Left lung (tissue), 10 donors: Measurements from ENCODE around the gene THEMIS. TPM values are rescaled to one million over a fixed set of nuclear protein-coding genes. Genes with fewer than 3 reads are reported as not detected.

Source experiments
- ATAC-seq: fragments of 200-7000 bp; cut with Tn5 transposase; one replicate; pipeline ENCODE4 v1.9.1; 2020; ENCODE audit warnings: moderate library complexity
- DNase-seq, 4 donors: peaks; one replicate each; pipeline ENCODE4 v3.0.0-alpha.2; 2013 to 2020
- H3K27ac ChIP-seq, 2 donors: fragments of 200-600 bp; sonication (generic) in 1 of 2; one replicate each; pipeline versions ENCODE4 v1.5.0 to v1.8.0; 2020 to 2021
- H3K27me3 ChIP-seq, 2 donors: fragments of 200-600 bp; sonication (generic) in 1 of 2; one replicate each; pipeline versions ENCODE4 v1.5.0 to v1.8.0; 2020 to 2021
- H3K36me3 ChIP-seq, 2 donors: fragments of 200-600 bp; sonication (generic) in 1 of 2; one replicate each; pipeline versions ENCODE4 v1.5.0 to v1.8.0; 2020 to 2021
- H3K4me1 ChIP-seq, 2 donors: fragments of 200-600 bp; one replicate each; pipeline ENCODE4 v1.8.0; 2021
- H3K4me3 ChIP-seq, 2 donors: fragments of 200-600 bp; sonication (generic) in 1 of 2; one replicate each; pipeline versions ENCODE4 v1.5.0 to v1.8.0; 2020 to 2021; ENCODE audit warnings: mild to moderate bottlenecking in 1 of 2
- H3K9me3 ChIP-seq, 2 donors: fragments of 200-600 bp; sonication (generic) in 1 of 2; one replicate each; pipeline versions ENCODE4 v1.5.0 to v1.8.0; 2020 to 2021
- intact Hi-C, 2 donors: fragments of 100-400 bp; cut with DNase I; formaldehyde crosslinking; loops; one replicate each; pipeline versions ENCODE4 v1.11.2 to v1.14.2; 2022
- polyA plus RNA-seq, 6 donors: library from polyadenylated mRNA; unstranded; fragments of 120-200 nt; gene quantifications; one replicate each; pipeline ENCODE4 v1.2.1, GENCODE V29; 2013; ENCODE audit not compliant: insufficient read length in 6 of 6
- total RNA-seq, 2 donors: library from RNA; stranded (reverse); fragmentation: NEBNext Ultra II Directional; extraction: Animal tissue kit (Norgen Biotek cat#: 25700); gene quantifications; one replicate each; pipeline ENCODE4 v1.2.1, GENCODE V29; 2021
- TF ChIP-seq, protein P1 (sequence below), 2 donors: fragments of 200-600 bp; sonication (generic) in 1 of 2; IDR thresholded peaks; one replicate each; pipeline versions ENCODE4 v1.5.0 to v1.8.0; 2021; ENCODE audit warnings: antibody characterized with exemption in 2 of 2
- donor health status: DM: no; HTN: yes; CAD: no.
- donor health status: DM: no; HTN: no; CAD: no.

THEMIS gene
- total and polyA plus RNA-seq, 8 donors, result 0.08 to 2.6 (median 0.20) TPM

DNA sequence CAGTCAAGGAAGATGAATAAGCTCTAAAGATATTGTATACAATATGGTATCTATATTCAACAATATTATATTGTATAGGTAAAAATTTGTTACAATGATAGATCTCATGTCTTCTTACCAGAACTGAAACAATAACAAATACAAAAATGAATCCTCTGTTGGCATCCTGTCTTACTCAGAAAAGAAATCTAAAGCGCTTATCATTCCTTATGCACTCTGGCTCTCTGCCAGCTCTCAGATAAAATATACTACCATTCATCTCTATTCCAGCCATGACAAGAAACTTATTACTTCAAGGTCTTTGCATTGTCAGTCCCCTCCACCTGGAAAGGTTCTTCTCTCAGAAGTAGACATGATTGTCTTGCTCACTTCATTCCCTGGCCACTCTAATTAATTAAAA, 138.6 kb downstream of the THEMIS start:
- Histone ChIP-seq H3K27me3 (no peaks in the 10 kb centered on the region), H3K36me3 (no peaks in the 10 kb centered on the region), H3K27ac (no peak overlapping the region), H3K4me1 (no peaks in the 10 kb centered on the region), H3K9me3 (no peaks in the 10 kb centered on the region), H3K4me3 (no peak overlapping the region)
- intact Hi-C loops, result no loop called here
- ATAC-seq, result no peak
- DNase-seq, result no peak
- TF ChIP-seq, protein P1, sequence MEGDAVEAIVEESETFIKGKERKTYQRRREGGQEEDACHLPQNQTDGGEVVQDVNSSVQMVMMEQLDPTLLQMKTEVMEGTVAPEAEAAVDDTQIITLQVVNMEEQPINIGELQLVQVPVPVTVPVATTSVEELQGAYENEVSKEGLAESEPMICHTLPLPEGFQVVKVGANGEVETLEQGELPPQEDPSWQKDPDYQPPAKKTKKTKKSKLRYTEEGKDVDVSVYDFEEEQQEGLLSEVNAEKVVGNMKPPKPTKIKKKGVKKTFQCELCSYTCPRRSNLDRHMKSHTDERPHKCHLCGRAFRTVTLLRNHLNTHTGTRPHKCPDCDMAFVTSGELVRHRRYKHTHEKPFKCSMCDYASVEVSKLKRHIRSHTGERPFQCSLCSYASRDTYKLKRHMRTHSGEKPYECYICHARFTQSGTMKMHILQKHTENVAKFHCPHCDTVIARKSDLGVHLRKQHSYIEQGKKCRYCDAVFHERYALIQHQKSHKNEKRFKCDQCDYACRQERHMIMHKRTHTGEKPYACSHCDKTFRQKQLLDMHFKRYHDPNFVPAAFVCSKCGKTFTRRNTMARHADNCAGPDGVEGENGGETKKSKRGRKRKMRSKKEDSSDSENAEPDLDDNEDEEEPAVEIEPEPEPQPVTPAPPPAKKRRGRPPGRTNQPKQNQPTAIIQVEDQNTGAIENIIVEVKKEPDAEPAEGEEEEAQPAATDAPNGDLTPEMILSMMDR (IDR thresholded peaks at IDR 0.05), result no peak

DNA sequence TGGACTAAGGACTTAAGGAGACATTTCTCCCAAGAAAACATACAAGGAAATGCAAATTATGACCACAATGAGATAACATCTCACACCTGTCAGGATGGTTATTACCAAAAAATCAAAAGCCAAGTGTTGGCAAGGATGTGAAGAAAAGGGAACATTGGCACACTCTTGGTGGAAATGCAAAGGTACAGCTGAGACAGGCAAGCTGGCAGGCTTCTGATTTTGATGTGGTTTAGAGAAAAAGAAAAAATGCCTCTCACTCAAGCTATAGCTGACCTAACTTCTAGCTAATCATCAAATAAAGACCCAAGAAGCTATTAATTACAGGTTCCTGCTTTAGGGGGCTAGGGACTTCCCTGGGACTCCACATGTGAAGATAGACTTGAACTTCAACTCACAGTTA, 139.8 kb downstream of the THEMIS start:
- TF ChIP-seq, protein P1 (IDR thresholded peaks at IDR 0.05), result no peak
- H3K9me3 ChIP-seq, result peaks cover 0 to 3% of the 10 kb centered on the region in 2 donors
- no peak overlapping the region for H3K27ac ChIP-seq
- no peaks in the 10 kb centered on the region for H3K4me1 ChIP-seq
- intact Hi-C loops, result no loop called here
- H3K27me3 ChIP-seq, result no peaks in the 10 kb centered on the region
- H3K4me3 ChIP-seq, result no peak overlapping the region
- H3K36me3 ChIP-seq, result no peaks in the 10 kb centered on the region
- ATAC-seq, result no peak
- no peak for DNase-seq

DNA sequence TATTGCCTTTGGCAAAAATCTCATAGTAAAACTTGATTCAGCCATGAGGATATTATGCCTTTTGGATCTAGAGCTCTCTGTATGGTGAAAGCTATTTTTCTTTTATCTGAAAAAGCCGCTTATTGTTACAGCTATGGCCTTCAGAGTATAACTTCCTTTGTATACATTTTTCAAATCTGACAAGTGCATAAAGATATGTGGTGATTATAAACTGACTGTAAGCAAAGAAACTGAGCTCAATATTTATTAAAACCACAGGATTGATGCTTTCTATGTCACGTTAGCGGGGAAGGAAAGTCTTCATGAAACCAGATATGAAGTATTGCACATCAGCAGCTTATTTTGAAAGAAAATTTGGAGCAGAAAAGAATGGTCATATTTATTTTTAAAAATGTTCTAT, 151.8 kb downstream of the THEMIS start:
- ATAC-seq, result no peak
- intact Hi-C loops, result no loop called here
- no peaks in the 10 kb centered on the region for H3K36me3 ChIP-seq
- no peak overlapping the region for H3K27ac ChIP-seq
- H3K9me3 ChIP-seq, result no peaks in the 10 kb centered on the region
- TF ChIP-seq, protein P1 (IDR thresholded peaks at IDR 0.05), result no peak
- DNase-seq, result no peak
- no peaks in the 10 kb centered on the region for H3K4me1 ChIP-seq
- H3K4me3 ChIP-seq, result no peak overlapping the region
- H3K27me3 ChIP-seq, result no peaks in the 10 kb centered on the region

DNA sequence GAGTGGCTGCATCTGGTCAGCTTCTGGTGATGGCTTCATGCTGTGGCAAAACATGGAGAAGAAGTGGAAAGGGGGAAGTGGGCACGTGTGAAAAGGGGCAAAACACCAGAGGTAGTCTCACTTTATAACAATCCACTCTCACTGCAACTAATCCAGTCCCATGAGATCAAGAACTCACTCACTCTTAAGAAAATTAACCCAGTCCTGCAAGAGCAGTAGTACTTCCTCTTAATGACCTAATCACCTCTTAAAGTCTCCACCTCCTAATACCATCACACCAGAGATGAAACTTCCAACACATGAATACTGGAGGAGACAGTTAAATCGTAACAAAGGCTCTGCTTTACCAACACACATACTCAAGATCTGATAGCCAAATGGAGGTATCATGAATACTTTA, 152.6 kb downstream of the THEMIS start:
- H3K9me3 ChIP-seq, result no peaks in the 10 kb centered on the region
- TF ChIP-seq, protein P1 (IDR thresholded peaks at IDR 0.05), result no peak
- H3K4me3 ChIP-seq, result no peak overlapping the region
- H3K4me1 ChIP-seq, result no peaks in the 10 kb centered on the region
- no peak for DNase-seq
- H3K27me3 ChIP-seq, result no peaks in the 10 kb centered on the region
- H3K36me3 ChIP-seq, result no peaks in the 10 kb centered on the region
- intact Hi-C loops, result no loop called here
- H3K27ac ChIP-seq, result no peak overlapping the region
- no peak for ATAC-seq

DNA sequence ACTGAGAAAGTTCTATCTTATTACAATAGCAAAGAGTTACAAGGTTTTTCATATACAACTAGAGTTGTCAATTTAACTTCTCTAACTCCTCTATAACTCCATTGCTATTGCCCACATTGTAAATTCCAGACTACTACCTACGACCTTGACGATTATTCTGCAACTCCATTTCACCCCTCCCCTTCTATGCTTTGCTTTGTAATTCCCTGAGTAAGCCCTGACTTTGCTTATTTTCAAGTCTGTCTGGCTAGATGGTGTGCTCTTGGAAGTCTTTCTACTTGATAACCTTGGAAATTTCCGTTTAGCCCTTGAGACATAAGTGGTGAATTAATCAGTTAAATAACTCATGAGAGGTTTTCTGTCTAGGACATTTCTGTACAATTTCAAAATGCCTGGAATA, 162.4 kb downstream of the THEMIS start:
- Histone ChIP-seq H3K4me1 (no peaks in the 10 kb centered on the region), H3K4me3 (no peak overlapping the region), H3K36me3 (no peaks in the 10 kb centered on the region), H3K27me3 (no peaks in the 10 kb centered on the region), H3K27ac (no peak overlapping the region), H3K9me3 (no peaks in the 10 kb centered on the region)
- peak; percentile 70 for ATAC-seq
- intact Hi-C loops, result no loop called here
- DNase-seq, result peak in 1 of 4 donors; percentile 2
- TF ChIP-seq, protein P1 (IDR thresholded peaks at IDR 0.05), result no peak
